HG02970 (cell line): ENCODE measurements around the gene CYTIP.

Source experiments
- ATAC-seq: cut with Tn5 transposase; IDR thresholded peaks from one replicate; pipeline ENCODE4 v1.9.1; 2021; ENCODE audit warnings: mild to moderate bottlenecking, moderate library complexity, moderate number of reproducible peaks; ENCODE audit not compliant: unreplicated experiment, low FRiP score

CYTIP gene

DNA sequence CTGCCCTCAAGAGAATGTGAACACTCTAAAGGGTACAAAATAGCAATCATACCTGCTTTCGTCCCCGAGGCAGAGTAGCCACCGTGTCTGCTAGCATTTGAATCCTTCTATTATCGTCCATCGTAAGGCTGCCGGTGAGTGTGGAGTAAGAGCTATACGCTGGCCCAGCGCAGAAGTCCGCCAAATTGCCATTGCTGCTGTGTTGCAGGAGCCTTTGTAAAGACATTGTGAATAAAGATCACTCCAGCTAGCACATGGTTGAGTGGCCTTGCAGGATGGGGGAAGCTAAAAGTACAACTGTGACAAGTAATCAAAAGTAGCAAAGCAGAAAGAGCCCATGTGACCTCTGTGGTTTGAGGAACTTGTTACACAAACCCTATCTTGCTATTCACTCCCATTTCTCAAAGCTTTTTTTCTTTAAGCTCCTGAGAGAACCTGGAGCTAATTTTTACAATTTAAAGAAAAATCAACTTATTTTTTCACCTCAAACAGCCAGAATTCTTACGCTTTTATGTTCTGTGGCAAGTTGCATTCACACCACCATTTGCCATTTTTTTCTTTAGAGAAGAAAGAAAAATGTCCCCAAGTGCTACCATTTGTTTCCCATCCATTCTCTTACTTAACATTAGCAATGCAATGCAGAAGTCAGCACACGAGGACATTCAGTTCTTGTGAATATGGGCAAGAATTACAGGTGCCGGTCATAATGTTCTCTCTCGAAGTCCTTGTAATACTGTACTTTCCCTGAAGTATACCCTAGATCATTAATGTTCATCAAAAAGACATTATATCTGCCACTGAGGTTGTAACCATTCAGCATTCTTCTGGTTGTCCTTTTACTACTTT lies at the start of gene CYTIP:
Gene CYTIP (minus strand): TSS at position 295 of the 846 bp plus-strand sequence. CDS start 69 bp downstream, at position 226.
- ATAC-seq = peak; percentile 38

DNA sequence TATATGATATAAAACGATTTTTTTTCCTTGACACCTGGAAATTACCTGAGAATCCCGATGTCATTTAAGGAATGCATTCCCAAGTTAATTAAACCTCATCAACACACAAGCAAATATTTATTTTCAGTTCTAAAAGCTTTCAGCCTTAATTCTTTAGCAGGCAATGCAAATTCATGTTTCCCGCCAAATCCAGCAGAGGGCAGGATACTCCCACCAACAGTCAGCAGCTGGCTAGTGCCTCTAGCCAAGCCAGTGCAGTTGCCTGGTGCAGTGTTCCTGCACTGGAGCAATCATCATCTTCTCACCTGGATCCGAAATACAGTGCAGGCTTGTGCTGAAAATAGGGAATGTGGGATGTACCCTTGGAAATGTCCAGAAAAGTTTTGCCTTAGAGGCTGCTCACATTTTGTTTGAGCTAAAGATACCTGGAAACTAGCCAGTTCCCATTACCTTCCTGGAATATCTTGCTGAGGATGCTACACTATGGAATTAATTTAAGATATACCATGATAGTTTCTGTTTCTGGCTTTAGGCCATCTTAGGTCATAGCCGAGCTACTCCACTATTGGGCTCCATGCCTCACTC lies 48.4 kb upstream of the CYTIP start:
- ATAC-seq = peak; percentile 86

DNA sequence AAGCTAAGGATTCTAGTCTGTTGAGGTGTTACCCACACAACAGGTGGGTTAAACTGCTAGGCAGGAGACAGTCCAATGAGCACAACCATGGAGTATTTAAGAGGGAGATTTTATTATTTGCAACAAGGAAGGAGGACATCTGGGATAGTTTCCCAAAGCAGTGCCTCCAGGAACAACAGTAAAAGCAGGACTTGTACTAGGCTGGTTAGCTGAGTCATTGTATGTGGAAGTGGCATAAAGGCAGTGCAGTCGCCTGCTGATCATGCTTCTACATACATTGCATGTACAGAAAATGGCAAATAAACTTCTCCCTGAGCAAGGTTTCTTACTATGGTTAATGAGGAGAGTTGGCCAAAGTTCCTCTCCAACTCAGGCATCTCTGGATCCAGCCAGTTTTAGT lies 46.1 kb upstream of the CYTIP start:
- ATAC-seq = no peak

DNA sequence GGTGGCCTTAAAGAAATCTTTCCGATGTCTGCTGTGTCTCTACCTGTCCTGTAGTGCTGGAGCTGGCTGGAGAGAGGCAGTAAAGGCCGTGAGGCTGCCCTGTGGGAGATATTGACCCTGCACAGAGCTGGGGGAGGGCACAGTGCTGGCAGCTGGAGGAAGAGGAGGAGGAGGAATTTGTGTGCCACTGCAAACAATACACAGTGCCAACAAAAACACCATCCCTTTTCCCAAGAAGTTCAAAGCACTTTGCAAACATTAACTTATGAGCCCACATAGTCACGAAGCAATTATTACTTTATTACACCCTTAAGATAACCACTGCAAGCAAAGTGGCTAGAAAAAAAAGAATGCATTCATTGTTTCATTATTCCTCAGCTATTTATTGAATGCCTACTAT lies 45.0 kb upstream of the CYTIP start:
- no peak for ATAC-seq

DNA sequence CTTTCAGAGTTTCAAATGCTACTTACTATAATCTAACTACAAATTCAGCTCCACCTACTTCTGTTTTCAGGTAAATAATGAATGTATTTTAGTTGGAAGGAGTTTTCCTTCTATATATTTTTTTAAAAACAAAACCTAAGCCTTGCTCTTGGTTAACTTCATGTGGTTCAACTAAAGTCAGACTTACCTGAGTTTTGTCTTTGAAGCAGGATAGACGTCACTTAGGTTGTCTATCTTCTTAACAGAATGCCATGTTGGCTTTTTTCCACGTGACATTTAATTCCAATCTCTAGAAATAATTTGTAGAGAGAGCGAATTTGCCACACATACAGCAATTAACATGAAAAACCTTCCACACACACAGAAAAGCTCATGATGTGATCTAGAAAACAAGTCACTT lies 43.9 kb upstream of the CYTIP start:
- no peak for ATAC-seq

DNA sequence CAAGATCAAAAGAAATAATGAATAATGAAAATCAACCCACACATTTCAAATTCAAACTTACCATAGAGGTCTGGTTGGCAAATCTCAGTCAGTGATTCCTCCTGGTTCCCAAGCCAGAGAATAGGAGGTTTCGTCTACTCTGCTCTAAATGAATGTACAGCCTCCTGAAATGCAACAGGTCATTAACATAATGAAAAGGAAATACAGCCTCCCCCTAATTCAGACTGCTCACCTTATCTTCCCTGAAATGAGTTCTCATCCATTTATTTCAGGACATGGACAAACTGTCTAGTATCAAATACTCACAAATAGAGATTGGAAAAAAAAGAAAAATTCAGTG lies 43.4 kb upstream of the CYTIP start:
- no peak for ATAC-seq

DNA sequence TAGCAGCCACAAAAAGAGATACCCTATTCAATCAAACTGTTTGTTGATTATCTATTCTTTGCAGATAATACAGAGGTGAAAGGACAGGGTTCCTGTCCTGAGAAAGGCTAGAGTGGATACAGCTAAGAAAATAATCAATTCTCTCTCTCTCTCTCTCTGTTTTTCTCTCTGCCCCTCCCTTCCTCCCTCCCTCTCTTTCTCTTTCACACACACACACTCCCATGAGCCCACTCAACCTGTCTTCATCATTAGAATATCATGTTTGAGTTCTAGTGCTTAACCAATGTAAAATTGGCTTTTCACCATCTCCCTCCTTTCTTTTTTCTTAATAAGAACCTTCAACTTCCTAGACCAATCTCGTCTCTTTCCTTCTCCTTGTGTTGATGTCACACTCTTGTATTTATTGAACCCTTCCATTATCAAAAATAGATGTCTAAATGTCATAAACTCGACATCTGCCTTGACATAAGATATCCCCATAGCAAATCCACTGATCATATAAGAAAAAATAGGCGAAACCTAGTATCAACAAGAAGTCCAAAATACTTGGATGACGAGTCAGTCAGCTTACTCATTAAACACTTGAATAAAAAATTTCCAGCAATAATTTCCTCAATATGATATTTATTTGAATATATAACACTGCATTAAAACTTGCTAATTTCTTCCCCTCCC lies 42.8 kb upstream of the CYTIP start:
- ATAC-seq = no peak

DNA sequence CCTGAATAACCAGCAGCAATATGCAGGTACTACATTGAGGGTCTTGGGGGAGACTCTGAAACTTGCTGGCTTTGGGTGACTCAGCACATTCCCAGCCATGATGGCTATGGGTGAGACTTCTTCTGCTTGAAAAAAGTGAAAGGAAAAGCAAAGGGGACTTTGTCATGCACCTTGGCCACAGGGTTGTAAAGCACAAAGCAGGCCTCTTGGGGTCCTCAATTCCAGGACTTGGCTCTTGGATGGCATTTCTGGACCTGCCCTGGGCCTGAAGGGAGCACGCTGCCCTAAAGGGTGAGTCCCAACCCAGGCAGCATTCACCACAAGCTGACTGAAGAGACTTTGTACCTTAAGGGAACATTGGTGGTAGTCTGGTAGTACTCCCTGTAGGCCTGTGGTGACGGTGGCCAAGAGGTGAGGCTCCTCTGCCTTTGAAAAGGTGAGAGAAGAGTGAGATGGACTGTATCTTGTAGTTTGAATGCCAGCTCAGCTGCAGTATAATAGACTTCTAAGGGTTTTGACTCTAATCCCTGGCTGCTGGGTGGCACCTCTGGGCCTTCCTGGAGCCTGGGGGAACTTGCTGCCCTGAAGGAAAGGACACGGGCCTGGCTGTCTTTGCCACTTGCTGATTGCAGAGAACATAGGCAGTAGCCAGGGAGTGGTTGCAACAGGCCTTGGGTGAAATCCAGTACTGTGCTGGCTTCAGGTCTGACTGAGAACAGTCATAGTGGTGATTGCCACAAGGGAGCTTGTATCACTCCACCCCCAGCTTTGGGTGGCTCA lies 36.5 kb upstream of the CYTIP start:
- ATAC-seq = no peak

DNA sequence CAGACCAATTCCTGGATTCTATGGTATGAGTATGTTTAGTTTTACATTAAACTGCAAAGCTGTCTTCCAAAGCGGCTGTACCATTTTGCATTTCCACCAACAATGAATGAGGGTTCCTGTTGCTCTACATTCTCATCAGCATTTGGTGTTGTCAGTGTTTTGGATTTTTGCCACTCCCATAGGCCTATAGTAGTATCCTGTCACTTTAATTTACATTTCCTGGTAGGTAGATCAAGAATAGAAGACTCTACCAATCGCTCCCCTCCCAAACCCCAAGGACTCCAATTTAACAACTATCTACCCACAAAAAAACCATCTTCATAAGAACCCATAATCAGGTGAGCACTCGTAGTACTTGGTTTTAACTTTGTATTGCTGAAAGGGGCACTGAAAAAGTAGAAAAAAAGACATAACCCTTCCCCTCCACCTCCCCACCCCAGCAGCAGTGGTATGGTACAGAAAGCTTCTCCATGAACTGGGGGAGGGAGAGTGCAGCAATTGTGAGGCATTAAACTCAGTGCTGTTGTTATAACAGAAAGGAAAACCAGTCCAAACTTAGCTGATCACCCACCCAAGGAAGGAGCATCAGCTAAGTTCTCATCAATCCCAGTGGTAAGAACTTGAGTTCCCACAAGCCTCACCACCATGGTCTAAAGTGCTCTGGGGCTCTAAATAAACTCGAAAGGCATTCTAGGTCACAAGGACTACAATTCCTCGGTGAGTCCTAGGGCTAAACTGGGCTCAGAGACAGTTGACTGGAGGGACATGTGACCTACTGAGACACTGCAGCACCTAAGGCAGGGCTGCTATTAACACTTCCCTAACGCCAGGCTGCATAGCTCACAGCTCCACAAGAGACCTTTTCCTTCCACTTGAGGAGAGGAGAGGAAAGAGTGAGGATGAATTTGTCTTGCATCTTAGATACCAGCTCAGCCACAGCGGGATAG lies 35.5 kb upstream of the CYTIP start:
- no peak for ATAC-seq

DNA sequence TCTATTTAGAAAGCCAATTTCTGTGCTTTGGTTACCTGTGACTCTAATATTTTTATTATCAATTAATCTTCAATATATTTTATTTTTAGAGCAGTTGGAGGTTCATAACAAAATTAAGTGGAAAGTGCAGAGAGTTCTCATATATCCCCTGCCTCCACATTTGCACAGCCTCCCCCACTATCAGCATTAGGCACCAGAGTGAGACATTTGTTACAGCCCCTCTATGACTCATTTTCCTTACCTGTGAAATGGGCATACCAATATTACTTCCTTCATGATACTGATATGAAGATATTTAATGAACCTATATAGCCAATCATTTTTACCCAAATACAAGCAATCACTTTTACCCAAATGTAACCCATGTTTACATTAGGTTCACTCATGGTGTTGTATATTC lies 34.0 kb upstream of the CYTIP start:
- no peak for ATAC-seq

DNA sequence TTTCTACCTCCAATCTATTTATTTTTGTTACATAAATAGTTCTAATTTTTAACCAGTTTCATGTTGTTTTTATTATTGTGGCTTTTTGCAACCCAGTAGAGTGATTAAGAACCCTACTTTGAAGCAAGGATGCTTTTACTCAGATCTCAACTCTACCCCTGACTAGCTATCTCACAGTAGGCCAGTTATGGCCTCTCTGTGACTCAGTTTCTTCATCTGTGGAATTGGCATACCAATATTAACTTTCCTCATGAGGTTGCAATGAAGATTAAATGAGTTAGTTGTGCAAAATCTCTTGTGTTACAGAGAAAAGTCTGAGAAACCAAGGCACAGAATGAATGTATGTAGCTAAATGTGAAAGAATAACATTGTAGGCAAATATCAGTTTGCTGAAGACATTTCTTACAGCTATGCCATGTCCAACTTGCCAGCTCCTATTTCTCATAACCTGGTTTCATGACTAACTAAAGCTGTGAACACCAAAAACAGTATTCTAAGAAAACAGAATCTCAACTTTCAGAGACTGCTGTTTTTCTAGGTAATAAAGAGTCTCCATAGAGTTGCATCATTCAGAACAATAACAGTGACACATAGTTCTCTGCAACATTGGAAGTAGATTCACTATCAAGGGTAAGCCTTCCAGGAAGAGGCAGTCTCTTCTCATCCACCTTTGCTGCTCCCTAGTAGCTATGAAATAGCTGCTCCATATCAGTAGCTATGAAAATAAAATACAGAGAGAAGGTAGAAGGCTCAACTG lies 33.2 kb upstream of the CYTIP start:
- ATAC-seq = no peak

DNA sequence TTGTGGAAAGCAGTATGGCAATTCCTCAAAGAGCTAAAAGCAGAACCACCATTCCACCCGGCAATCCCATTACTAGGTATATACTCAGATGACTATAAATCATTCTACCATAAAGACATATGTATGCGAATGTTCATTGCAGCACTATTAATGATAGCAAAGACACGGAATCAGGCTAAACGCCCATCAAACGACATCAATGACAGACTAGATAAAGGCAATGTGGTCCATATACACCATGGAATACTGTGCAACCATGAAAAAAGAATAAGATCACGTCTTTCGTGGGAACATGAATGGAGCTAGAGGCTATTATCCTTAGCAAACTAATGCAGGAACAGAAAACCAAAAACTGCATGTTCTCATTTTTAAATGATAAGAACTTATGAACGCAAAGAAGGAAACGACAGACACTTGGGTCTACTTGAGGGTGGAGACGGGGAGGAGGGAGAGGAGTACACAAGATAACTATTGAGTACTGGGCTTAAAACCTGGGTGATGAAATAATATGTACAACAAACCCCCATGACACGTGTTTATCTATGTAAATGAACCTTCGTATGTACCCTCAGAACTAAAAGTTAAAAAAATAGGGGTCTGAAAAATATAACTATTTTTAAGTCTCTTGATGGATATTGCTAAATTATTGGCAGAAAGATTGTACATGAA lies 32.0 kb upstream of the CYTIP start:
- no peak for ATAC-seq

DNA sequence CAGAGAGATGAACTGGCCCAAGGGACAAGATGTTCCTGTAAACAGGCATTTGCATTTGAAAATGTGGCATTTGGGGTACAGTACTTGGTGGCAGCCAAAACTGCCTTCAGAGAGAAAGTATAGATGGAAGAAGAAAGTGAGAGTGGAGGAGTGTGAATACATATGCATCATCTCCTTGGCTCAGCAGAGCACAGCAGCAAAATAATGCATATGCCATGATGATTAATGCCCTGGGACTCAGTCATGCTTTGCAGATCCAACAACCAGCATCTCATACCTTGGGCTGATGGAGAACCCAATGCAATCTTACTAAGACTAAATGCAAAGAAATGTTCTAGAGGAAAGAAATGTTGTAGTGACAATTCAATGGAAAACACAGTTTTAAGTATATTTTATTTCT lies 29.7 kb upstream of the CYTIP start:
- ATAC-seq = no peak

DNA sequence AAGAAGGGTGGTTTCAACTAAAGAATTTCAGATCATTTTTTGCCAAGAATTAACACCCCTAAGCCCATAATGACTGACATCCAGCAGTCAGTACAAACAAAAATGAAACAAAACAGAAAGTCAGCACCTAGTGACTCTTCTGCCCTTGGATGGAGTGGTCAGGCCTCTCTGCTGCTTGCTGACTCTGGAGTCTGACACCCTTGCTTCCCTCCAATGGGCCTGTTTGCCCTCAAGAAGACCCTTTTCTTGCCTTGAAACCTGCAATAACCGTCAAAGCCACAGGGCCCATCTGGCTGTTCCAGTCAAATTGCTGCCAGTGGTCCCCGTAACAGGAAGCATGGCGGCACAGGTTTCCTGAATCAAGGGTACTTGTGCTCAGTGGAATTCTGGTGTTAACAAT lies 27.2 kb upstream of the CYTIP start:
- no peak for ATAC-seq

DNA sequence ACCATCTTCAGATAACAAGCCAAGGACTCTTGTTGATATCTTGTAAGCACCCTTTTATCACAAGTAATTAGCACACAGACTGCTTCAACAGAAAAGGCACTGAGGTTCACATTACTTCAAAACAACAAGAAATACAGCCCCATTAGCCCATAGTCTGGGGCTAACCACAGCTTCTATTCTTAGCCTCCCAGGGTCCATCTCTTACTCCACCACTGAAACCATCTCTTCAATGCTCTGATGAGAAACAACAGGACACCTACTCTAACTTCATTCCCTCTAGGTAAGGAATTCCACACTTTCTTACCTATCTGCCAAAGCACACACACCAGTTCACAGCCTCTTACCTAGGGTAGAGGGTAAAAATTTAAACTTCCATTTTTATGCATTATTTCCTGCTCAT lies 26.4 kb upstream of the CYTIP start:
- ATAC-seq = peak; percentile 42

DNA sequence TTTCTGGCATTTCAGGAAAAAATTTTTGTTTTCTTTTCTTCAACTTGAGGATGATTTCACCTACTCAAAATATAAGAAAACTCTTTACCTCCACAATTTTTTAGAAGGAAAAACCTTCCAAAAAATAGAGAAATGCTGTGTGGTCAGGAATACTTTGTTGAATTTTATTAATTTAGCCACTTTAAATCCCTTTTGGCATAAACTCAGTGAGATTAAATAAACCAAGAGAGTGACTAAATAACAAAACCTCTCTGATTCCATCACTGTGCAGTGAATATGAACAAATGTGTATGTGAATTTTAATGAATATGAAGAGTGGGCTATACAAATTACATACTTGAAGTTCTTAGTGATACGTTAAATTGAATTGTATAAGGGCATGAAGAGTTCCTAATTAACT lies 25.8 kb upstream of the CYTIP start:
- ATAC-seq = no peak

DNA sequence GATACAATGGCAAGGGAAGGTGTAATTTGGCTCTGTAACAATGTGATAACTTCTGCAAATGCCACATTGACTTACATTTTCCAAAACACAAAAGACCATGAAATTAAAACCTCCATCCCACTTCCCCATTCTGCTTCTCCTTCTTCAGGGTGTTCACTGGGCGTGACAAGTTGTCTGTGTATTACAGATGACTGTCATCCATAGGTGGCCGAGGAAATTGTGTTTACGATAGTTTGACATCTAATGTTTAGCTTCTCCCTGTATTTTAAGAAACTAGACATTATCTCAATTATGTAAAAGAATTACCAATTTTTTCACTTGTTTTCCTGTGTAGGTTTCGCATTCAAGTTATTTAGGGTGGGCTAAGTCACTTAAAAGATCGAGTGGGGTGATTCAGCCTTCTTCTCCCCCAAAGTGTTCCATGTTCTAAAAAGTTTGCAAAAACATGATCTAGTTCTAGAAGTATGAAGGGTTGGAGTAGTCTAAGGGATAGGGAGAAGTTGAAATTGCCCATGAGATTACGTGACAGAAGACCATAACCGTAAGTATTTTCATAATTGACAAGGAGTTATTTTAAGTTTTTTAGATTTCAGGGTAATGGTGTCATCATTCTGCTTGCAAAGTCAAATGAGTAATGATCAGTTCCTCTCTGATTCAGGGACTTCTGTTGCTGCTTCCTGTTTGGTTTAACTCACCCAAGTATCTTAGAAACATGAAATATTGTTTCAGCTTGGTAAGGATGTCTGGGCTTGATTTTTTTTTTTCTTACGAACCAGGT lies 25.2 kb upstream of the CYTIP start:
- peak; percentile 87 for ATAC-seq

DNA sequence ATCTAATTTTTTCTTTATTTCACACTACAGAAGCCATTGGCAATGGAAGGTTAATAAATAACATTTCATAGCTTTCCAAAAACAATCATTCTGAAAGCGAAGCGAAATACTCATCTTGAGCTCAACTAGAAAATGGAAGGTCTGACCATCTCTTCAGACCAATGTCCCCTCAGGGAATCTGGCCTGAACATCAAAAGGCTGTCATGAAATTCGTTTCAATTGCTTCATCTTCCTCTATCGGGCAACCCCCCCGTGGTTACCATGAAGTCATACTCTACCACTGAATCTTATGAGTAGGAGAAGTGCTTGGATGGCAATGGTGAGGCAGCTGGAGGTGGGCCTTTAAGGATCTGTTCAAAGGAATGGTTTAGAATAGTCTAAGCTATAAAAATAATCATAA lies 22.9 kb upstream of the CYTIP start:
- ATAC-seq = no peak
